Mesodermal cell (in vitro differentiated cells): Measurements from ENCODE around the gene CLK4. TPM values are rescaled to one million over a fixed set of nuclear protein-coding genes. Genes with fewer than 3 reads are reported as not detected.
A peak's percentile ranks its signal among the peaks of the same experiment; 100 is the strongest.

Source experiments
- H3K27ac ChIP-seq: 2 replicates; pipeline ENCODE4 v1.7.0; 2013; ENCODE audit warnings: mild to moderate bottlenecking, low read depth, low read length, moderate library complexity; ENCODE audit not compliant: severe bottlenecking
- H3K36me3 ChIP-seq: 2 replicates; pipeline ENCODE4 v1.7.1; 2013; ENCODE audit warnings: mild to moderate bottlenecking, low read length, moderate library complexity; ENCODE audit not compliant: control insufficient read depth, insufficient read depth
- H3K4me1 ChIP-seq: one replicate; pipeline ENCODE4 v1.7.1; 2013; ENCODE audit warnings: mild to moderate bottlenecking, low read length; ENCODE audit not compliant: insufficient read depth, control insufficient read depth, poor library complexity, severe bottlenecking
- H3K4me3 ChIP-seq: 2 replicates; pipeline ENCODE4 v1.7.0; 2013; ENCODE audit warnings: low read length, control low read depth, mild to moderate bottlenecking; ENCODE audit not compliant: insufficient read depth, poor library complexity, severe bottlenecking; ENCODE audit errors: extremely low read depth
- H3K9me3 ChIP-seq: 2 replicates; pipeline ENCODE4 v1.7.1; 2013; ENCODE audit warnings: mild to moderate bottlenecking, low read length, moderate library complexity; ENCODE audit not compliant: control insufficient read depth
- WGBS, 2 experiments: methylation state at CpG; one replicate each; pipeline ENCODE4 v1.1.5; 2013; ENCODE audit warnings: missing lambda C conversion rate in 2 of 2; ENCODE audit not compliant: insufficient coverage in 2 of 2; 5-methylcytosine and 5-hydroxymethylcytosine counted together
- polyA plus RNA-seq, 2 experiments: library from polyadenylated mRNA; stranded (reverse); fragments of 50-300 nt; gene quantifications; one replicate each; pipeline ENCODE4 v1.2.3, GENCODE V29; 2013

The CLK4 gene
- polyA plus RNA-seq (2013, experiment 1 of 2) = 15.4 TPM
- polyA plus RNA-seq (2013, experiment 2 of 2) = 19.6 TPM

- peaks cover 9% of the 10 kb centered on the region for H3K4me1 ChIP-seq
- peak within 1 kb of the TSS; percentile 89 for H3K27ac ChIP-seq
- peak within 1 kb of the TSS; percentile 88 for H3K4me3 ChIP-seq
- no peaks in the 10 kb centered on the region for H3K9me3 ChIP-seq
- H3K36me3 ChIP-seq = peaks cover 19% of the 10 kb centered on the region
- 0% methylated on average over 61 to 63 of the region's 79 CpGs for WGBS, 2 experiments
These were observed at the start of gene CLK4 for GRCh38 chr5:178626484-178627258. TSS of gene CLK4 (minus strand) at chr5:178627050. CDS start at chr5:178623416, 3,634 bp downstream.

- Histone ChIP-seq H3K36me3 (no peaks in the 10 kb centered on the region), H3K9me3 (peaks cover 14% of the 10 kb centered on the region), H3K4me3 (no peak overlapping the region), H3K27ac (no peak overlapping the region), H3K4me1 (no peaks in the 10 kb centered on the region)
- 83 to 100% methylated on average over 2 to 3 of the region's 3 CpGs for WGBS, 2 experiments
These were observed 49.1 kb upstream of the CLK4 start for GRCh38 chr5:178675922-178676321.

- Histone ChIP-seq H3K36me3 (no peaks in the 10 kb centered on the region), H3K9me3 (peaks cover 10% of the 10 kb centered on the region), H3K4me3 (no peak overlapping the region), H3K27ac (no peak overlapping the region), H3K4me1 (no peaks in the 10 kb centered on the region)
These were observed 47.5 kb upstream of the CLK4 start for GRCh38 chr5:178674334-178674733.

- Histone ChIP-seq H3K9me3 (peaks cover 9% of the 10 kb centered on the region), H3K27ac (no peak overlapping the region), H3K4me1 (no peaks in the 10 kb centered on the region), H3K4me3 (no peak overlapping the region), H3K36me3 (no peaks in the 10 kb centered on the region)
- 86 to 88% methylated on average over 9 of the region's 10 CpGs for WGBS, 2 experiments
These were observed 47.0 kb upstream of the CLK4 start for GRCh38 chr5:178673801-178674295.

- H3K9me3 ChIP-seq = peaks cover 12% of the 10 kb centered on the region
- H3K36me3 ChIP-seq = no peaks in the 10 kb centered on the region
- 80% methylated on average over 1 of the region's 4 CpGs; no CpG with 5 or more reads in 1 of the 2 experiments for WGBS, 2 experiments
- no peak overlapping the region for H3K4me3 ChIP-seq
- no peak overlapping the region for H3K27ac ChIP-seq
- H3K4me1 ChIP-seq = no peaks in the 10 kb centered on the region
These were observed 45.8 kb upstream of the CLK4 start for GRCh38 chr5:178672630-178673029.

- H3K27ac ChIP-seq = no peak overlapping the region
- no peak overlapping the region for H3K4me3 ChIP-seq
- H3K9me3 ChIP-seq = peaks cover 12% of the 10 kb centered on the region
- H3K4me1 ChIP-seq = no peaks in the 10 kb centered on the region
- H3K36me3 ChIP-seq = no peaks in the 10 kb centered on the region
- 83 to 86% methylated on average over 5 to 6 of the region's 7 CpGs for WGBS, 2 experiments
These were observed 44.8 kb upstream of the CLK4 start for GRCh38 chr5:178671602-178672144.

- Histone ChIP-seq H3K4me3 (no peak overlapping the region), H3K4me1 (no peaks in the 10 kb centered on the region), H3K36me3 (no peaks in the 10 kb centered on the region), H3K27ac (no peak overlapping the region), H3K9me3 (peaks cover 12% of the 10 kb centered on the region)
- 78 to 81% methylated on average over 5 to 7 of the region's 10 CpGs for WGBS, 2 experiments
These were observed 43.6 kb upstream of the CLK4 start for GRCh38 chr5:178670351-178670885.

- no peaks in the 10 kb centered on the region for H3K36me3 ChIP-seq
- no peak overlapping the region for H3K27ac ChIP-seq
- WGBS, 2 experiments = 100% methylated on average over 2 to 4 of the region's 7 CpGs
- peaks cover 22% of the 10 kb centered on the region for H3K9me3 ChIP-seq
- no peak overlapping the region for H3K4me3 ChIP-seq
- no peaks in the 10 kb centered on the region for H3K4me1 ChIP-seq
These were observed 41.7 kb upstream of the CLK4 start for GRCh38 chr5:178668579-178668978.

- WGBS, 2 experiments = 60 to 83% methylated on average over 5 to 8 of the region's 10 CpGs
- H3K36me3 ChIP-seq = no peaks in the 10 kb centered on the region
- H3K9me3 ChIP-seq = peaks cover 23% of the 10 kb centered on the region
- H3K4me3 ChIP-seq = no peak overlapping the region
- H3K27ac ChIP-seq = peak overlapping the region; percentile 3
- no peaks in the 10 kb centered on the region for H3K4me1 ChIP-seq
These were observed 40.8 kb upstream of the CLK4 start for GRCh38 chr5:178667688-178668087.

GRCh38 chr5:178667101-178667500 lies 40.3 kb upstream of the CLK4 start:
- WGBS, 2 experiments = 72 to 81% methylated on average over 4 of the region's 5 CpGs
- Histone ChIP-seq H3K4me3 (no peak overlapping the region), H3K27ac (peak overlapping the region; percentile 3), H3K9me3 (peaks cover 23% of the 10 kb centered on the region), H3K36me3 (no peaks in the 10 kb centered on the region), H3K4me1 (no peaks in the 10 kb centered on the region)

- H3K4me3 ChIP-seq = no peak overlapping the region
- H3K27ac ChIP-seq = no peak overlapping the region
- WGBS, 2 experiments = 77 to 88% methylated on average over 3 of the region's 3 CpGs
- H3K36me3 ChIP-seq = no peaks in the 10 kb centered on the region
- peaks cover 16% of the 10 kb centered on the region for H3K9me3 ChIP-seq
- no peaks in the 10 kb centered on the region for H3K4me1 ChIP-seq
These were observed 37.3 kb upstream of the CLK4 start for GRCh38 chr5:178664141-178664540.
